HG02938 (cell line): ENCODE data around the gene FCN1.
"Not testable (repeated sequence)": the region's sequence is repeated elsewhere in the genome, so short reads cannot be mapped to it uniquely, and the experiment has no call there.

Experiments
- ATAC-seq: cut with Tn5 transposase; IDR thresholded peaks from one replicate; pipeline ENCODE4 v1.9.1; 2021; ENCODE audit warnings: mild to moderate bottlenecking, moderate library complexity; ENCODE audit not compliant: unreplicated experiment

Gene FCN1

GRCh38 chr9:134917431-134918373 lies at the start of gene FCN1:
Gene FCN1, minus strand, starts transcription at chr9:134917912. Its CDS starts 41 bp downstream, at chr9:134917871.
- no peak for ATAC-seq

GRCh38 chr9:134966697-134967546 lies 49.2 kb upstream of the FCN1 start:
- ATAC-seq: no peak

- no peak for ATAC-seq
These were observed 48.6 kb upstream of the FCN1 start for GRCh38 chr9:134966270-134966669.

DNA sequence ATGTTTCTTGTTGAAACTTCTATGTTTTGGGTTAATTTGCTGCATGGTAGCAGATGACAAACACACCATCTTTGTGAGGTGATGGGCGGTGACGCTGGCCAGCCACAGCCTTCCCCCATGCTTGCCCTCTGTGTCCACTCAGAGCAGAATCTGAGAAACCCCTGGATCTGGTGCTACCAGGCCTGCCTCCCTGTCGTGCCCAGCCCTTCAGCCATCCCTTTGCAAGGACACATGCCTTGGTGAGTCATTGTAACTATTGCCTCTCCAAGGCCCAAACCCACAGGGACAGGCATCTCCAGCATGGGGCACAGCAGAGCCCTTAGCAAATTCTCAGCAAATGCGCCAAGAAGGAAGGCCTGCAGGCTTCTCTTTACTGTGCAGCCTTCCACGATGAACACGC lies 48.1 kb upstream of the FCN1 start:
- no peak for ATAC-seq

DNA sequence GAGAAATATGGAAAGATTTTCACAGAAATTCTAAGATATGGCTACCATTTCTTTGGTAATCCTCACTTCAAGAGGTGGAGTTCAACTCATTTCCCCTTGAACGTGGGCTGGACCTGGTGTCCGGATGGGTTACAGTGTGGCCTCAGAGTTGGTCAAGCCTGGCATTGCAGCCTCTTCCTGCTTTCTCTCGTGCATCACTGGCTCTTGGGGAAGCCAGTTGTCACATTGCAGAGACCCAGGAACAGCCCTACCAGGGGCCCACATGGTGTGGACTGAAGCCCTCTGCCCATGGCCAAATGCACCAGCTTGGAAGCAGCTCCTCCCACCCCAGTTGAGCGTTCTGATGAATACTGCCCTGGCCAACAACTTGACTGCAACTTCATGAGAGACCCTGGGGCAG lies 47.7 kb upstream of the FCN1 start:
- no peak for ATAC-seq

GRCh38 chr9:134964271-134965055 lies 46.8 kb upstream of the FCN1 start:
- no peak for ATAC-seq

DNA sequence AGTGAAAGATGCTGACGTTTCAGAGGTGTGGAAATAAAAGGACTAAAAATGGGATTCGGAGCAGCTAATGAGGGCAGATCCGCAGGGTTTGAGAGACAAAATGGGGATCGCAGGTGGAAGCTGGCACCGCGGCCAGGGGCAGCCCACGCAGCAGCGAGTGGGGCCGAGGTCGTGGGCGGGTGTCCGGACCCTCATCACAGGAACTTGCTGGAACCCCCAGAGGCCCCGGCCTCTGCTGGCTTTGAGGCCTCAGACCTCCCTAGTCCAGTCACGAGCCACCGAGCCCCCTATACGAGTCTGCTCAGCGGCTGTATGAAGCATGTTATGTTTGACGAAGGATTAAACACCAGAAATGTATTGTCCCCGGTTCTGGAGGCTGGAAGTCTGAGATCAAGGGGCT lies 45.8 kb upstream of the FCN1 start:
- ATAC-seq: no peak

DNA sequence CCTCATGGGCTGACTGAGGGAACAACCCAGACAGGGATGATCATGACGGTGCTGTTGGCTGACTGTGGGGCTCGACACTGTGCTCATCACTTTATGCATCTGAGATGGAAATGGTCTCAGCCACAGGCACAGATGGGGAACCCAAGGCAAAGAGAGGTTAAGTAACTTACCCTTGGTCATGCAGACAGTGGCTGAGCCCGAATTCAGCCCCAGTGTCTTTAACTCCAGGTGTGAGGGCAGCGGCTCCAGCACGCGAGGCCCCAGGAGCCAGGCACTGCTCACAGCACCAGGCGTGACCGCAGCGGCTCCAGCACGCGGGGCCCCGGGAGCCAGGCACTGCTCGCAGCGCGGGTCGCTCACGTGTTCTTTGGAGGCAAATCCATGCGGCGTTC lies 45.3 kb upstream of the FCN1 start:
- ATAC-seq: no peak

- no peak for ATAC-seq
These were observed 44.6 kb upstream of the FCN1 start for GRCh38 chr9:134962065-134962972.

GRCh38 chr9:134961331-134962064 lies 43.8 kb upstream of the FCN1 start:
- ATAC-seq: no peak

DNA sequence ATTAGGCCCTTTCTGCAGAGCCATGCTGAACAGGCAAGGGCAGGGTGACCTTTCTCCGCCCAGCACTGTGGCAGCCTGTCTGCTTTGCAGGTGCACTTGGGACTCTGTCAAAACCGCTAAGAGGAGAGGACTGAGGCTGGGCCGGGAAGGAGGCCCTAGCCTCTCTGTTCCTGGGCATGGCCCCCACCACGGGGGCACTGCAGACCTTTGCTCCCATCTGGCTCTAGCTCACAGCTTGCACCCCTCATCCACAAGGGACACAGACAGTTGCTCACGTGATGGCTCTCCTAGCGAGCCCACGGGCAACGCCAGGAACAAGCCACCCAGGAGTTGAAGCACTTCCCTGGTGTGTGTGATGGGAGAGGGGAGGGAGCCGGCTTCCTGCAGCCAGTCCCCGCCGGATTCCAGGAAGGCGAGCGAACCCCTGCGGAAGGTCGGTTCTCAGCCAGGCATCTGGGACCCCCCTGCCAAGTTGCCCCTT lies 43.0 kb upstream of the FCN1 start:
- no peak for ATAC-seq

- ATAC-seq: no peak
These were observed 42.2 kb upstream of the FCN1 start for GRCh38 chr9:134959971-134960310.

- no peak for ATAC-seq
These were observed 41.6 kb upstream of the FCN1 start for GRCh38 chr9:134959126-134959970.

DNA sequence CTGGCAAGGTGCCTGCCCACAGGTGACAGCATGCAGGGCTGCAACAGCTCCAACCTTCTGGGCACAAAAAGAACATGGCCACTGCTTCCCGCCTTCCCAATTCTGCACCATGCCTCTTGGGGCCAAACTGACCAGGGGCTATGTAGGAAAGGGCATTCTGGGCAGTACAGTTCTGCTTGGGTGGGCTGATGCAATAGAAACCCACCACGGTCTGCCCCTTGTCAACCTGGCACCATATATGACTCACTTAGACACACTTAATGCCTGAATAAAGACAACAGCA lies 40.2 kb upstream of the FCN1 start:
- no peak for ATAC-seq

GRCh38 chr9:134957165-134957944 lies 39.6 kb upstream of the FCN1 start:
- no peak for ATAC-seq

DNA sequence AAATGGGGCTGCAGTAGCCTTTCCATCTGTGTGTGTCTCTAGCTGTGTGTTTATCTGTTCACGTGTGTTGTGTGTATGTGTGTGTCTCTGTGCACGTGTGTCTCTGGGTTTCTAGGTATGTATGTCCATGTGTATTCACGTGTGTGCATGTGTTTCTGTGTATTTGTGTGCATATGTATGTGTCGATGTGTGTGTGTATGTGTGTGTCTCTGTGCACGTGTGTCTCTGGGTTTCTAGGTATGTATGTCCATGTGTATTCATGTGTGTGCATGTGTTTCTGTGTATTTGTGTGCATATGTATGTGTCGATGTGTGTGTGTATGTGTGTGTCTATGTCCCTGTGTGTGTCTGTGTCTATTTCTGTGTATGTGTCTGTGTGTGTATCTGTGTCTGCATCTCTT lies 38.7 kb upstream of the FCN1 start:
- ATAC-seq: not testable (repeated sequence)

- no peak for ATAC-seq
These were observed 38.1 kb upstream of the FCN1 start for GRCh38 chr9:134955801-134956200.

- ATAC-seq: no peak
These were observed 37.4 kb upstream of the FCN1 start for GRCh38 chr9:134955156-134955555.
